HG02623 (cell line): Measurements from ENCODE around the gene BBX.

Experiments used
- ATAC-seq: cut with Tn5 transposase; IDR thresholded peaks from one replicate; pipeline ENCODE4 v1.9.1; 2021; ENCODE audit warnings: moderate library complexity; ENCODE audit not compliant: unreplicated experiment

The BBX gene

DNA sequence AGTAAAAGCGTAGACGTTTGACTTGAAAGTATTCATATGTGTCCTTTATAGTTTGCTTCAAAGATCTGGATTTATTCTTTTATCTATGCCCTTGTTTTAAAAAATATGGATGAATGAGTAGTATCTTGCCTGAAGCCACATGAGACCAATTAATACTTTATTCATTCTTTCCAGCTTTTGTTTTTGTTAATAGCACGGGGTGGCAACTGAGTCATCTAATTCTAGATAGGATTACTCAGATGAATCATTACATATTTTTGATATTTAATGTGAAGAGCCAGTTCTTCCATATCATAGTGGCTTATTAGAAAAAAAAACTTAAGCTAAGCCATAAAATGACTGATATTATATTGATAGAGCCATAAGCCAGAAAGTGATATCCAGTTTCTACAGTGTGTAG is 121.9 kb downstream of the BBX start:
- ATAC-seq, result no peak

DNA sequence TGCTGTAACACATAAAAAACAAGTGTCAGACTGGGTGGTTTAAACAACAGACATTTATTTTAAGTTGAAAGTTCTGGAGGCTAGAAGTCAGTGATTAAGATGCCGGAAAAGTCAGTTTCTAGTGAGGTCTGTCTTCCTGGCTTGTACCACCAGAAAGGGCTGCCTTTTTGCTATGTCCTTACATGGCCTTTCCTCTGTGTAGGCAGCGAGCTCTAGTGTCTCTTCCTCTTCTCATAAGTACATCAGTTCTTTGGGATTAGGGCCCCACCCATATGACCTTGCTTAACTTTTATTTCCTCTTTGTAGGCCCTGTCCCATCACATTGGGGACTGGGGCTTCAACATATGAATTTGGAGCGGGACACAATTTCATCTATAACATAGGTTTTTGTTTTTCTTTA is 128.0 kb downstream of the BBX start:
- no peak for ATAC-seq

DNA sequence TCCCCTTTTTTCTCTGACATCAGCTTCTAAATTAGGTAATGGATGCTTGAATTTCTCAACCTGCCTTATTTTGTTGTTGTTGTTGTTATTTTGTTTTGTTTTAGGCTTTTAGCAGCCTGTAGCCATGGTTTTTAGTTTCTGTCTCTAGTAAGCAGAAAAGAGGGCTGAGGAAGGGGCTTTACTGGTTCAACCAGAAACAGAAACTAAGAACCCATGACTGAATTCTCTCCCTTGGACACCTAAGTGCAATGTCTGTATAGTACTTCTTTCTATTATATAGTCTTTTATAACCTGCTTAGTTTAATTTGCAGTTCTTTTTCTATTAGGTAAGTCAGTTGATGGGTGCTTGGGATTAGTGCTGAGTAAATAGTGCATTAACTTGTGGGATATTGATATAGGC is 129.0 kb downstream of the BBX start:
- ATAC-seq, result peak; percentile 68

DNA sequence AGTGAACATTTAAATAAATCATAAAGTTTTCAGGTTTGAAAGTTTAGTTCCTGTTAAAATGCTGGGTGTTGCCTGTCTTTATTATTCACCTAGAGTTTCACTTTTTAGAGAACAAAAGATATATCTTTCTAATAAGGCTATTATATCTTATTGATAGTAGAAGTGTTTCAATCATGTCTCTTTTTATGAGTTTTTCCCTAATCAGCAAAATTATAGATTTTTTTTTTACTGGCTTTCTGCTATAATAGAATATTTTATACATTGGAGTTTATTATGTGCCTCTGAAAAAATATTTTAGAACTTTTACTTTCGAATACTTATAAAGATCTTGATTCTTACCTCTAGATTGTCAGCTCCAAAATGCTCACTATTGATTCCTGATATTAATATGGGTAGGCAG is 131.5 kb downstream of the BBX start:
- ATAC-seq, result no peak

DNA sequence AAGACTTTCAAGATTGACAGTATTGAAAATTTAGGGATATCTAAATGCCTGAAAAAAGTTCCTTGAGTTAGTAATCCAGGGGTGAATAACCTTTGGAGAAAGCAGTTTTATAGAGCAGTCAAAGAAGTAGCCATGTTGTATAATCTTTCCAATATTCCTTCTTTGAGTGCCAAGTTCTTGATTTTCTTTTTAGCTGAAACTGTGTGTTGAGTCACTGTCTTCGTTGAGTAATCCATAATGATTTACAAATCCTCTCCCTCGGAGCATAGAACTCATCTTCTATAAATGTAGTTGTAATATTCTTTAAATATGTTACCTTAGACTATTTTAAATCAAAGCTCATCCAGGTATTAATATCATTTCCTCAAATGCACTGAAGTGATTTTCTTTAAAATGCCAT is 135.2 kb downstream of the BBX start:
- no peak for ATAC-seq

DNA sequence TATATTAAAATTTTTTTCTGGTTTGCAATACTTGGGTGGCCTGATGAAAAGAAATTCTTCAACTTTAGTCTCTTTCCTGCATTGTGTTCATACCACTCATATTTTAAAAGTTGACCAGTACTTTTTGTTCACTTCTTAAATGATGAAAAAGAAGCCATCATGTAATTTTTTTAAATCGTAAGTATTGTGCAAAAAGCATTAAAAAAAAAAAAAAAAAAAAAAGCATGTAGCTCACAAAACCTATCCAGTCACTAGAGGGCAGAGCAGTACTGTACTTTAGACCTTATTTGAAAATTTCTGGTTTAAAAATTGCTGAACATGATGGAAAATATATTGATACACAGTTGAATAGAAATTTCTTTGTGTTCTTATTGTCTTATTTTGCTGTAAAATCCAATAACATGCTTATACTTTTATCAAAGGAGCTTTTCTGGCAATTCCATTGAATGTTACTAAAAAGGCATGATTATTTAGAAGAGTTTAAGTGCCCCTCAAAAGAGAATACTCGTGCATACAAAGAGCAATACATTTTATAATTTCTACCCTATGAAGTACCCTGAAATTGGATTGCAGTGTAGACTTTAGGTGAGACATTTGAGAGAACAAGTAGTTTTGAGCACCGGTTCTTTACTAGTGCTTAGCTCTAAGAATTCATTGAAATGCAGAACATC is 137.7 kb downstream of the BBX start:
- ATAC-seq, result no peak

DNA sequence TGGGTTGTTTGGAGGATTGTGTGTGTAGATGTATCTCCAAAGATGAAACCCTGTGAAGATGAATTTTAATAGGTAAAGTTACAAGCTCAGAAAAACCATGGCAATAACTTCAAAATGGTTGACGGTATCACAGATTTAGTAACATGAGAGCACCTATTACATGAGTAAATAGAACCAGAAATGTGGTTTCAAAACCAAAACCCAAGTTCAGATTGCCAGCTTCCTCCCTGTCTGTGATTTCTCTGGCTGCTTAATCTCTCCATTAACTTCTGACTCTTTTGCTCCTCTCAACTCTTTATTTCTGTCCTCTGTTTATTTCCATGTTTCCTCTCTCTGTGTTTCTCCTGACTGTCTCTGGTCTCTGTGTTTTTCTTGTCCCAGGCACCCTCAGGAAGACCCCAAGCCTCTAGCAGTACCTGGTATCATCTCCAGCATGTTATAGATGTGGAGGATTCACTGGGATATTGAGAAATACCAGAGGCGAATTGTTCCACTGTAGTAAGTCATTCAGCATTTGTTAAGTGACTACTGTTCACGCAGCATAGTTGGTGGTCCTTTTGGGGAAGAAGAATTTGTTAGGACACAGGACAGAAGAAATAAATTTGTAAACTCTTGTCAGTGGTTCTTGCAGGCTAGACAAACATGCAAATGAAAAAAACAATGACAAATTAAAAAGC is 138.8 kb downstream of the BBX start:
- no peak for ATAC-seq

DNA sequence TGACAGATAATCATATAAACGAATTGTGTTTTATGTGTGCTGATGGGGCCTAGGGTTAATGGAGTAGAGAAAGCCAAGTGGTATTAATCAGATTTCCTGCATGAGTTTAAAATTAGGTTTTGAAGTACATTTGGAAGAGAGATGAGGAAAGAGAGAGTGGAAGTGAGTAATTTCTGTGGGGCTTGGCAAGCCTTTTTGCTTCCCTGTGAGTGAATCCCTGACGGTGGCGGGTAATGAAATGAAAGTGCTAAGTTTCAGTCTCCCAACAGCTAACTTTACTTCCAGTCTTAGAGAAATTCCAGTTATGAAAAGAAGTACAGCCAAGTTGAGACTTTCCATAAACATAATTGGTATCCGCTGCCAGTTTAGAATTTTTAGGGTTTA is 139.4 kb downstream of the BBX start:
- ATAC-seq, result no peak

DNA sequence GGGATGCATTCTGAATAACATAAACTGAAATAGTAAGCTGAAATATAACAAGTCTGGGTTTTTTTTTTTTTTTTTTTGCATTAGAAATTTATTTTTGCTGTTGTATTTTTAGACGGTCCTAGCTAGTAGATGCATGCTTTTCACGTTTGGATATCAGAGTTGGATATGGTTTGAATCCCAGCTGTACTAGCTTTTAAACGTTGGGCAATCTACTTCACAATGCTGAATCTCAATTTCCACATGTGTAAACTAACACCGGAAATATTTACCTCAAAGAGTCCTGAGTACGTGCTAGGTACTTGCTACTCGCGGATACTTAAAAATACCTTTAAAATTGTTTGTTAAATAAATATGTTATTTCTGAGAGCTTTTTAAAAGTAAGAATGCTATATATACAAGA is 139.8 kb downstream of the BBX start:
- ATAC-seq, result no peak

DNA sequence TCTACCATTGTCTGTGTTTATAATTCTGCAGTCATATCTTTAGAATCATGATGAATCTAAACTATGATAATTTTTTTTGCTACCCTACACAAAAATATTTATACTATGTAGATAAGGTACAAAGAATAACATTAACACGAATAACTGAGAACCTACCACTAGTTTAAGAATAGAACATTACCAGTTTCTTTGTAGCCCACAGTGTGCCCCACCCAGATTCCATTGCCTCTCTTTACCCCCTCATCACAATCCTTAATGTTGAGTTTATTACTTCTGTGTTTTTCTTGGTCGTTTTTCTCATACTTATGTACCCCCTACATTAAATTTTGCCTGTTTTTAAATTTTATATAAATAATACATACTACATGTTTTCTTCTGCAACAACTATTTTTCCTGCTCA is 140.5 kb downstream of the BBX start:
- no peak for ATAC-seq

DNA sequence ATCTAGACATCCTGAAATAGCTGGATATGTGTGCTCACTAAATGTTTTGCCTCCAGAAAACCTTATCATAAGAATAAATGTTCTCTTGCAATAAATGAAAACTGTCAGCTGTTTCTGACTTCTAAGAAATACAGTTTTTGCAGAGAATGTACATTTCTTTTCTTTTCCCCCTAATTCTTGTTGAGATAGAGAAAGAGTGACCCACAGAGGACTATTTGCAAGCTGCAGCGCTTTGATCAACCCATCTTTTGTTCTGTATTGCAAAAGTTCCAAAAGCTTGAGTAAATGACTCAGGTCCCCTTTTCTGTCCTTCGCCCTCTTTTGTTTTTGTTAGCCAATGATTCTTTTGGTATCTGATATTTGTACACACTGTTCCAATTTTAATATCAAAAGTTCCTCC is 141.9 kb downstream of the BBX start:
- no peak for ATAC-seq

DNA sequence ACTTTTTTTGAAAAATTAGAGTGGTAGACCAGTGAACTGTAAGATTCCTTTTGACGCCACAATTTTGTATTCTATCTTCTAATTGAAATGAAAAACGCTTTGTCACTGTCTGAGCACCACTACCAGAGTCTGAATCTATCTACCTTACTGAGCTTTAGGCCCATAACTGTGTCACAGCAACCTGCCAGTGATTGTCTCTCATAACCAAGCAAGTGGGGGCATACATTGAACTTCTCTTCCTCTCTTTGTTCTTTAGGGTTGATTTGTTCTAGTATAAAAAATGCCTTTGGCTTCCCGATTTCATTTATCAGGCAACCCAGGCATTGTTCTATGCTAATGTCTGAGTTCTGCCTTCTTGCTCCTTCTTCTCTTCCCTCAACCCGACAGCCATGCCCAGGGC is 142.6 kb downstream of the BBX start:
- no peak for ATAC-seq

DNA sequence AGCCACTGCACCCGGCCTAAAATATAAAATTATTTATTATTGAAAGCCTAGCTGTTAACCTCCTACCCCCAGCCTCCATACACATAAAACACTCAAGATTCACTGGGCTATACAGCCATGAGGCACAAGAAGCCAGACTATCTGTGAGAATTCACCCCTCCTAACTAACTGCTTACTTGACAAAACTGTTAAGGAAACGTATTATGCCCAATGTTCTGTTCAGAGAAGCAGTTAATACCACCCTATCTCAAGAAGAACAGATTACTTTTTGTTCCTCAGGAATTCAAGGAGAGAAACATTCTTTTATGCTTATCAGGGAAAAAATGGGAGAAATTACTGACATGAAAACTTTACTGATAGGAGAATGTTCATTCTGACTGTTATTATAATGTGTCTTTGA is 144.1 kb downstream of the BBX start:
- ATAC-seq, result no peak

DNA sequence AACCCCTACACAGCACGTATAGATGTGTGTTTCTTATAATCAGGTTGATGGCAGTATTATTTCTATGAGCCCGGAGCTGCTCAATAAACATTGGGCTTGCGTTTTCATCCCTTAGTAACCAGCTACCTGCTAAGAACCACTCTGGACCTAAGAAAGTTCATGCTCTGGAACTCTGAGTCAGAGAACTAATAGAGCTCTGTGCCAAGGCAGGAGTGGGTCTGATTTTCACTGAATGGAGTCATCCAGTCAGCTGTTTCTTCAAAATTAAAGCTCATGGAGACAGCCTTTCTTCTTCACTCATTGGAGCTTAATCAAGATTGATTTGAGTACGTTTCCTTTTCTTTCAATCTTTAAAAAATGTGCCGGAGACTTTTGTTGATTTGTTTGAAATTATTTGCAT is 145.7 kb downstream of the BBX start:
- ATAC-seq, result no peak

DNA sequence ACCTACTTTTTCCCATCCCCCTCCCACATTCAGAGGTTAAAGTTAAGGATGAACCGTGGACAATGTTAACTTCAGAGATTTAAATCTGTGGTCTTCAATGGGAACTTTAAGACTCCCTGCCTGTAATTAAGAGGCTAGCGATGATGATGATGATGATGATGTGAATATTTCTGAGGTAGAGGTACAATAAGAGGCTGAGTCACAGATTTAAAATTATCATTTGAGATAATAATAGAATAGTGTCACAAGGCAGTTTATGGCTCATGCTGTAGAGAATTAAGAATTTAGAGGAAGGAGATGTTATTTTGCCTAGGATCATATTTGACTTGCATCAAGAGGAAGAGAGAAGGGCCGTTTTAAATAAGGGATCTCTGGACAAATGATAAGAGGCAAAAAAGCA is 146.2 kb downstream of the BBX start:
- no peak for ATAC-seq

DNA sequence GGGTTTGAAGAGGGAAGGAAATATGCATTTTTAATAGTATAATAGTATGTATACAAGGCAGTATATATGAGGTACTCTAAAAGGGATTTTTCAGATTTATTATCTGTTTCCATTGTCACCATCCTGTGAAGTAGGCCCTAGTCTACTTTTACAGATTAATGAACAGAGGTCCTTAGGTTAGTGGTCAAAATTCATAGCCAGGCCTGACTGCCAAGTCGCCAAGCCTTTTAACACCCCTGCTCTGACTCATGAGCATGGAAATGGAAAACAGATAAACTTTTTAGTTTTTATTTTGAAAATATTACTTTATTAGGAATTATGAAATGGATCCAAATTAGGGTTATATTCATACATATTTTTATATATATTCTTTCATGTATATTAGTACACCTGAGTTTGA is 146.9 kb downstream of the BBX start:
- no peak for ATAC-seq

DNA sequence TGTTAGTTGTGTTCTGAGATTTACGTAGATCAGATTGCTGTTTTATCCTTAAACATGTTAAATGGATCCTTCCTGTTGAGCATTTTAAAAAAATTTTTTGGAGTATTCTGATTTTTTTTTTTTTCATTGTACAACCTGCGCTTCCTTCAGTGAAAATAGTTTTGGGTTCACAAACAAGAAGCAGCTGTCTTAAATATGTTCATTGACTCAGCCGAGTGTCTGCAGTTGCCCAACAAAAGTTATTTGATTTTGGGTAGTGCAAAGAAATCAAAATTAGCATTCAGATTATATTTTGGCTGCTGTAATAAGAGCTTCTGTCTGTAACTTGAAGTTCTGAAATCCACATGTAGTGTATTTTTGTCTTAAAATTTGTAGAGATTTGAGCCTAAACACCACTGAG is 148.2 kb downstream of the BBX start:
- no peak for ATAC-seq

DNA sequence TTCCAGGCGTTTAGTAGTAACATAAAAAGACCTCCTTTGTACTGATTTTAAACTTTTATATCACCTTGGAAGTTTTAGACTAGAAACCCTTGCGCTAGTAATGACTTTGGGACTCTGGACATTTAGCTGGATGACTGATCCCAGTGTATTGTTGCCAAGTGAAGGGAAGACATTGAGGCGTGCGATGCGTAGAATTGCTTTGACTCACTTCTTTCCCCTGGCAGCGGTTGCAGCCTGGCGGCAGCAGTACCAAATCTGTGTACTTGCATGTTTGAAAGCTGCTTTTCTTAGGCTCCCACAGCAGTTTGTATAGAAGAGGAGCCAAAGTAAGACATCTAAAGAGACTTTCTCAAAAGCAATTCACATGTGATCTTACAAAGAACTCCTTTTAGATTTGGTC is 151.6 kb downstream of the BBX start:
- ATAC-seq, result no peak

DNA sequence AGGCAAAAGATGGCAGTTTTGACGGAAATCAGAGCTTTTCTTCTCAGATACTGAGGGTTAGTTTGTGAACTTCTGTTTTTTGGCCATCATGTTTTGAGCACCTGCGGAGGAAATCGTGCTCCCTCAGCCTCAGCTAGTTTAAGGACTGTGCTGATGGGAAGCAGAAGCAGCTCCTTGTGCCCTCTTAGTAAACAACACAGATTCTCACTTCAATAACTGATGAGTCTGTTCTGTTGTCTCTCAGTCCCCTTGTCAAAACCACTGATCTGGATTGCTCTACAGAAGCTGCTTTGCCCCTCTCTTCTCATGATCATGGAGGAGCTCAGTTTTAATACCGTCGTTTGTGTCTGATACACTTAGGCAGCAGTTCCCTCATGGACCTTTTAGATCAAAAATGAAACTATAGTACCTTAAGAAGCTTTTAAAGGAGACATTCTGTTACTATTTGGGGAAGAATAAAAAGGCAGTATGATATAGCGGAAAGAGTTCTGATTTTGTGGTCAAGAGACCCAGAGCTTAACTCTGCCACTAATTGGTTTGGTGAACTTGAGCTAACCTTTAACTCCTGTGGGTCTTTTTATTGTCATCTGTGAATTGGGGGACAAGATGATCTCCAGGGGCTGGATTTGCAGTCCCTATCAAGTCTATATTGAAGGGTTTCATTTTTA is 152.6 kb downstream of the BBX start:
- peak; percentile 59 for ATAC-seq

DNA sequence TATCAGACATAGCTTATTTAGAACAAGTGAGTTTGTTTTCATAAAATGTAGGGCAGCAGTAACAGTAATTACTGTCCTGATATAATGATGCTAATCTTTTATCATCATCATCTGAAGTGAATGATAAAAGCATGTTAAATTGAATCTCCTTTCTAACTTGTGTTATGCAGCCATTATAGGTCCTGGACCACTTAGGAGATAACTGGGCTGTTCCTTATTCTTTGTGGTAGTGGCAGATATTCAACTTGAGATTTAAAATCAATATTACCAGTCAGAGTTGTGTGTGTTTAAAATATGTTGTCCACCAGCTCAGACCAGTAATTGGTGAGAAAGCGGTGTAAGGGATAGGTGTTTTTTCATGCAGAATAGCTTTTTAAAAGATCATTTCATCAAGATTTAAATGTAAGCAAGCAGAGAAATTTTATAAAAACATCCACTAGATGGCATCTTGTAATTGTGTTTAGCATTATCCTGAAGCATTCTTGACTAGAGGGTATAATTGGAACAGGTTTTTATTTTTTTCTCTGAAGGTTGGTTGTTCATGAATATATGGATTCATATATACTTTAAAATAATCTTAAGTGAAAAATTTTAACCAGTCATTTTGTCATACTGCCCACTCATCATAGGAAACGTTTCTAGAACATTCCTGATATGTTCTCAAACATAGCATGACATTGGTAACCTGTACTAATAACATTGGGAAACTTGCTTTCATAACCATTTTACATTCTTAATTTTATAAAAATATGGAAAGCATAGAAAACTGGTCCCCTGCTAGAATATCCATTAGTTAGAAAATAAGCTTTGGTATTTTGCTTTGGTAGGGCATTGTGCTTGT is 153.9 kb downstream of the BBX start:
- no peak for ATAC-seq

DNA sequence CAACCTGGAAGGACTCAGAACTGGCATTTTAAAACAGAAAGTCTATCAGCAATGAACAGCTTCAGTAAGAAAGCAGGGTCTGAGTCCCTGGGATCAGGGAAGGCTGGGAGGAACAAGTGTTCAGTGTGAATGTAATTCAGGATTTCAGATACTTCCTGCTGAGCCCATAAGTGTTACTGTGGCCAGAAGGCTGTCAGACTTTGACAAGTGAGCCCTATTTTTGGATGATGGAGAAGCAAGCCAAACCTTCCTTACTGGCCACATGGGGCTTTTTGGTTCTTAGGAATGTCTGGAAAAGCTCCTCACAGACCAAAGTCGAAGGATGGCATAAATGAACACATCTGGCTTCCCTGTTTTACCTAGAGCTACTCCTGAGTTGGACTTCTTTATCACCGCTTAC is 157.2 kb downstream of the BBX start:
- ATAC-seq, result no peak

DNA sequence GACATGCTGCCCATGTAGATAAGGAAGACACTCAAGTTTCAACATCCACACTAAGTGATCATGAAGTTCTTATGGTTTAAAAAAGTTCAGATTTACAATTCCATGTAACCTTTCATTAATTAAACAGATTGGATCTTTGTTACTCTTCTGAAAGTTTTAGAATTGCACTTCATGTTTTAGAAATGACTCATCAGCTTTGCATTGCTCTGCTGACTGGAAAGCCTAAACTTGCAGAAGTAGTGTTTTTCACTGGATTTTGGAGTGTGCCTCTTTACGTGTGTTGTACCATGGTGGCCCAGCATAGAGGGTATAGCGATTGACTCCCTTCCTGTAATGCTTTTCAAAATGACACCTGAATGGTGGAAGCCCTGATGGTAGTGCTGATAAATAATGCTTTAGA is 157.9 kb downstream of the BBX start:
- ATAC-seq, result no peak
